NCI-H69 (cell line): ENCODE measurements around the gene CD300LD.
"Not testable (repeated sequence)": the region's sequence is repeated elsewhere in the genome, so short reads cannot be mapped to it uniquely, and the experiment has no call there.

ENCODE experiments used
- DNase-seq: peaks from one replicate; lab custom pipeline; 2025; lab: John Stamatoyannopoulos, UW

CD300LD gene

DNA sequence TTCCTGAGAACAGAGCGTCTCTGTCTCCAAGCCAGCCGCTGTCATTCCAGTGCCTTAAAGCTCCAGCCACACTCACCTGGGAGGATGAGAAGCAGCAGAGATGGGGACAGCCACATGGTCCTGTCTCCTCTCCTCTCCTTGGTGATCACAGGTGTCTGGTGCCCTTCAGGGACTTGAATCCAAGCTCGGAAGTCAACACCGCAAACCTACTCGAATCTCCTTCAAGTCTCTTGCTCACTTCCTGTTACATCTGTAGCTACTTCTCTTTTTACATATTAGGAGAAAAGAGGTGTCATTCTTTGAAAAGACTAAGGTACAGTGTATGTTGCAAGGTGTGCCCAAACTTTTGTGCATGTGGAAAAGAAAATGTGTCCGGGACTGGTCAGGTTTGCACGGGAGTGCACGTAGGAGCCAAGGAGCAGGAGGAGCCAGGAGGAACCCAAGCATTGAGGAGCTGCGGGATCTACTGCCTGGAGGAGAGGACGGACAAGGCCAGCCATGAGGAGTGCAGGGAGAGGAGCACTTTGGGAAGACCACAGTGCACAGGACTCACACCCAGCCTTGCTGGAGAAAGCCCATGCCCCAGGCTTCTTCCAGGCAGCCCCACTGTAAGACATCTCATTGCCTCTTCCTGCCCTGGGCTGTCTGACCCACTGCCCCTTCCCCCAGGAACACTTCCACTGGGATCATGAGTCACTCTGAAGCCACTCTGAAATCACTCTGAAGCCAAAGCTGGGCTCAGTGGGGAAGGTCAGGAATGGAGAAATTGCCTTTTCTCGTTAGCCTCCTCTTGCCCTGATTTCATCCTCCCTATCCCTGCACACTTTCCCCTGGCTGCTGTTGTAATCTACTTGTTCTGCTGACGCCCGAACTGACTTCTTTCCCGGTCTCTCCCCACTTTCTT lies at the start of gene CD300LD:
Gene CD300LD, minus strand, starts transcription at position 197 of the 904 bp plus-strand sequence. Its CDS starts 81 bp downstream, at position 116.
- DNase-seq, result no peak

DNA sequence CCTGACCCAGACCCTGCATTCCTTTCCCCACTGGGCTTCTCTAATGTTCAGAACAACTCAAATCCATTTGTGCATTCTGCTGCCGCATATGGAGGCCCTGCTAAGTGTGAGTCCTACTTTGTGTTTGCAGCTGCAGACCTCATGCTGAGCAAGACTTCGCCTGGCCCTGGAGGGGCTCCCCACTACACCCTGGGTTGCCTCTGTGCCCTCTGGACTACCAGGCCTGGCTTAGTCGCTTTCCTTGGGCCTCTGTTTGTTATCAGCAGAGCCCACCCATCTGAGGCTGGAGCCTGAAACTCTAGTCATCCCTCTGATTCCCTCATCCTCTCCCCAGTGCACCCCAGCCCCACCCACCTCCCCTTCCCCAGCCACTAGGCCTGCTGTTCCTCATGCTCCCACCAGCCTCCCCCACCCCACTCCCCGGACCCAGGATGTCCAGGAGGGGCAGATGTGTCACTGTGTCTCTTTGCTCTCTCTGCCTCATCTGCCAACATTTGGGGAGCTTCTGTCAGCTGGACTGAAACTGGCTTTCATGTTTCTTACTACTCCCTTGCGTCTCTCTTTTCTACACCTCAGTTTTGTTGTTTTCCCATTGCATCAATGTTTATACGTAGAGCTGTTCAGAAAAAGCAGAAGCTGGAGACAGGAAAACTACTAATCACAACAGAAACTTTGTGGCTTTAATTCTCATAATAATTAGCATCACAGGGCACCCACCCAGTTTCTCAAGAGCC lies 49.3 kb upstream of the CD300LD start:
- DNase-seq, result no peak

DNA sequence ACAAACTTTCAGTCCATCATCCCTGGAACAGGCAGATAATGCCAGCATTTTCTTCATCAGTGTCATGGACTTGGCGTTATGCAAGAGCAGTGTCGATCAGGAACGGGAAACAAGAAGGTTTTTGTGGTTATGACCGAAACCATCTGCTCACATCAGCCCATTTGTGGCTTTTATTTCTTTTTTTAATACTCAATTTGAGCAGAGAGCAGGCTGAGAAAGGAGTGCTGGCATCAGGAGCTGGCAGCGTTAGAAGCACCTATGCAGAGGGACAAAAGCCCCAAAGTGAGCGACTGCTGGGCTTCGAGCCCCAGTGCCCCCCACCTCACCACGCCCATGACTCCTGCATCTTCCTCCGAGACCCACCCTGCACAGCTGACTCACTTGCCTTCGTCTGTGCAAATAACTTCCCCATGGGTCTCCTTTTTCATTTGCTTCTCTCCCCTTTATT lies 47.6 kb upstream of the CD300LD start:
- no peak for DNase-seq

DNA sequence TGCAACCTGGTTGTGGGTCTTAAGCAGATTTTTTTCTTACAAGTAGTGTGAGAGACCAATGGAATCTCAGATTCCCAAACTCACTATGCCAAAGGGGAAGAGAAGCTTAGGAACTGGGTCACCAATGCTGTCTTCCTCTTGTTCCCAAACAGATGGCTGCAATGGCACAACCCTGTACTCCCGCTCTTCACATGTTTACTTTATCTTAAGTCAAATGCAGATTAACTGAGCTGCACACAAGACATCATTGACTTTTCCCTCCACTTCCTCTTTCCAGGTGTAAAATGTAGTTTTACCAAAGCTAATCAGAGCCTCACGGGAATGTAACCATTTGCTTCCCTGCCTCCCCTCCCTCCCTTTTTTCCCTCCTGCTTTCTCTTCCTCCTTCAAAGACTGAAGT lies 45.8 kb upstream of the CD300LD start:
- DNase-seq, result no peak

DNA sequence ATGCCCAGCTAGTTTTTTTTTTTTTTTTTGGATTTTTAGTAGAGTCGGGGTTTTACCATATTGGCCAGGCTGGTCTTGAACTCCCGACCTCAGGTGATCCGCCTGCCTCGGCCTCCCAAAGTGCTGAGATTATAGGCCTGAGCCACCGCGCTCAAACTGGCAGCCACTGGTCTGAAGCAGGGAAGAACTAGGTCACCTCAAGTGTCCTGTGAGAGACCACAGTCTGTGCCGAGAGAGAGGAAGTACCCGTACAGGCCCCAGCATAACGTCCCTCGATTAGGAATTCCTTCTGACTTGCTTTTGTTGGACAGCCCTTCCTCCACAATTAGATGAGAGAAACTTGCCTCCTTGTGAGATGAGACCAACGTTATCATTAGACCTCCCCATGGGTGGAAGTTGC lies 45.2 kb upstream of the CD300LD start:
- DNase-seq, result no peak

DNA sequence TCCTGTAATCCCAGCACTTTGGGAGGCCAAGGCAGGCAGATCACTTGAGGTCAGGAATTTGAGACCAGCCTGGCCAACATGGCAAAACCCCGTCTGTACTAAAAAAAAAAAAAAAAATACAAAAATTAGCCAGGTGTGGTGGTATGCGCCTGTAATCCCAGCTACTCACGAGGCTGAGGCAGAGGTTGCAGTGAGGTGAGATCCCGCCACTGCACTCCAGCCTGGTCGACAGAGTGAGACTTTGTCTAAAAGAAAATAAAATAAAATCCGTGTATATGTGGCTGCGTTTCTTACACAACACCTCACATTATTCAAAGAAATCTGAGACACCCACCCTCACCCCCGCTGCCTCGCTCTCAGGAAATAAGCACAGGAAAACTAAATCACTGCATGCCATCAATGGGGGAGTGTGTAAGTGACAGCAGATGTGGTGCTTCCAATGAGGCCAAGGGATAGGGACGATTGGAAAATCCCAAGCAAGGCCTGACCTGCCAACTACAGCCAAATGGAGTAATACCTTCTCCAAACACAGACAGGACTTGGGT lies 44.5 kb upstream of the CD300LD start:
- not testable (repeated sequence) for DNase-seq

DNA sequence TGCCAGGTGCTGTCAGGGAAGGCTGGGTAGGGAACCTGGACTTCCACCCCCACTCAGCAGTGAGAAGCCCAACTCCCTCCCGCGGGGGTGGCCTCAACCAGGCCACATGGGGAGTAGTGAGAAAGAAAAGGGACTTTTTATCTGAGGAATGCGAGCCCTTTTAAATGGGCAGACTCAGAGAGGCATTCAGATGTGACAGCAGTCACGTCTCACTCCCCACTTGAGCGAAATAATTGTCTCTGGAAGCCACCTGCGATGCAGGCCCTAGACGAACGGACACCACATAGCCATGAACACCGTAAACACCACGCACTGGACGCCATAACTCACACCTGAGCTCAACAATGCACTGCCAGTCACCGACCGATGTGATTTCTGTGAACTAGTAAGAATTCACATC lies 43.3 kb upstream of the CD300LD start:
- DNase-seq, result no peak

DNA sequence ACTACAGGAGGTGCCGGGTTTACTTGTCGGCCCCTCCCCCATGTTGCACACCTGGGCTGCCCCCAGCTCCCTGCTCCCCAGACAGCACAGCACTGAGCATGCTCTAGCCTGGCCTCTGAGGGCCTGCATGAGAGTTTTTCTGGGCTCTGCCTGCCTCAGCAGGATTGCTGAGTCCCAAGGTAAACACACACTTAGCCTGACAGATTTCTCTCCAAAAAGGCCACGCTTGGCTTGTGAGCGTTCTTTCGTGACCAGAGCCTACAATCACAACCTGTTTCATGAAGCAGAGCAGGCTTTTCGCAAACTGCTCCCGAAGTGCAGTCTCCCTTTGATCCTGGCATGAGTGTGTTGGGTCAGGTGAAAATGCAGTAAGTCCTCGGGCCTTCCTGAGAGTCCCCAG lies 41.2 kb upstream of the CD300LD start:
- no peak for DNase-seq

DNA sequence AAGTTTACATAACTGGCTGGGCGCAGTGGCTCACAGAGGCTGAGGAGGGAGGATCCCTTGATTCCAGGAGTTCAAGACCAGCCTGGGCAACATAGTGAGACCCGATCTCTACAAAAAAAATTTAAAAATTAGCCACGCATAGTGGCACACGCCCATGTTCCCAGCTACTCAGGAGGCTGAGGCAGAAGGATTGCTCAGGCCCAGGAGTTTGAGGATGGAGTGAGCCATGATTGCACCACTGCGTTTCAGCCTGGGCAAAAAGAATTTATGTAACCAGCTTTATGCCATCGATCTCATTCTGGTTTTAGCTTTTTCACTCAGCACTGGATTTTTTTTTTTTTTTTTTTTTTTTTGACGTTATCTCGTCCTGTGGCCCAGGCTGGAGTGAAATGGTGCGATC lies 40.5 kb upstream of the CD300LD start:
- DNase-seq, result no peak

DNA sequence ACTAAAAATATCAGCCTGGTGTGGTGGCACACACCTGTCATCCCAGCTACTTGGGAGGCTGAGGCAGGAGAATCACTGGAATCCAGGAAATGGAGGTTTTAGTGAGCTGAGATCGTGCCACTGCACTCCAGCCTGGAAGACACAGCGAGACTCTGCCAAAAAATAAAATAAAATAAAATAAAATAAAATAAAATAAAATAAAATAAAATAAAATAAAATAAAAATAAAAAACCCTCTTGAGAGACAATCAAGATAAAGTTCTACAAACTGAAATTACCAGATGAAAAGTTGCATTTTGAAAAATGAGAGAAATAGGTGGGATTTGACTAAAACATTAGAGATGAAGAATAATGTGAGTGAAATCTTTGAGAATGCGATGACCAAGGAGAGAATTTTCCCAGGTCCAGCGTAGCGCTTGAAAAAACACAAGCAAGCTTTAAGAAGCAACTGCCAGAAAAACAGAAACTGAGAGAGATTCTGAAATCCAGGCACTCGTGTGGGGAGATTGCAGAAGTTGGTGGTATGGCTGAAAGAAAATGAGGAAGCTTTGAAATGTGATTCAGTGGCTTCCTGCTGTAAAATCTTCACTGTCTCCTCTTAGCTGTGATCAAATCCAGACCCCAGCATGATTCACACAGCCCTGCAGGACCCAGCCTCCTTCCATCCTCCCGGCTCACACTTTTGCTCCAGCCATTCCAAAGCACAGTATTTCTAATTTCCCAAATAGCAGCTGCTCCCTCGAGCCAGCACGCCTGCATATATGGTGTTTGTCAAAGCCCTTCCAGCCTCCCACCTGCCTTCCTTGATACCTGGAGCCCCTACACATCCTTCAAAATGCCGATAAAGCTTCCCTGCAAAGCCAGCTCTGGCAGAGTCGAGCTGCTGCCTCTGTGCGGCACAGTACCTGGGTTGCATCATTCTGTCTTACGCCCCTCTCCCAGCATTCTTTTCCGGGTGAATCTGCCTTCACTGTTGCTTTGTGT lies 39.7 kb upstream of the CD300LD start:
- no peak for DNase-seq

DNA sequence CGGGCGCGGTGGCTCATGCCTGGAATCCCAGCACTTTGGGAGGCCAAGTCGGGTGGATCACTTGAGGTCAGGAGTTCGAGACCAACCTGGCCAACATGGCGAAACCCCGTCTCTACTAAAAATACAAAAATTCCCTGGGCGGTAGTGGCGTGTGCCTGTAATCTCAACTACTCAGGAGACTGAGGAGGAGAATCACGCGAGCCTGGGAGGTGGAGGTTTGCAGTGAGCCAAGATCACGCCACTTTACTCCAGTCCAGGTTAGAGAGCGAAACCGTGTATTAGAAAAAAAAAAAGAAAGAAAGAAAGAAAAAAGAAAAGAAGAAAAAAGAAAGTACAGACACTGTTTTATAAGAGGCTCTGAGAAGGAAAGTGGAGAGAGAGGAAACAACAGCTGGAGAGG lies 38.2 kb upstream of the CD300LD start:
- not testable (repeated sequence) for DNase-seq

DNA sequence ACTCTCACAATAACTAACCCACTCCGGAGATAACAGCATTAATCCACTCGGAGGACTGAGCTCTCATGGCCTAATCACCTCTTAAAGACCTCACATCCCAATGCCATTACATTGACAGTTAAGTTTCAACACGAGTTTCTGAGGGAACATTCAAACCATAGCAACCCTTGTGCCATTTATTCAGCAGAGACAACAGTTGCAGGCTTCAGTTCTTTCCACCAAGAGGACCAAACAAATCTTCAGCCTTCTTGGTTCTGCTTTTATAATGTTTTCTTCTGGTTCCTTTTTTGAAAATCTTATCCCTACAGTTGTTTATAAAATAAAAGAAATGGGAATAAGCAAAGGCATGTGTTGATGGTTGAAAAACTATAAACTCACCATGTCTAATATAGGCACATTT lies 33.6 kb upstream of the CD300LD start:
- no peak for DNase-seq

DNA sequence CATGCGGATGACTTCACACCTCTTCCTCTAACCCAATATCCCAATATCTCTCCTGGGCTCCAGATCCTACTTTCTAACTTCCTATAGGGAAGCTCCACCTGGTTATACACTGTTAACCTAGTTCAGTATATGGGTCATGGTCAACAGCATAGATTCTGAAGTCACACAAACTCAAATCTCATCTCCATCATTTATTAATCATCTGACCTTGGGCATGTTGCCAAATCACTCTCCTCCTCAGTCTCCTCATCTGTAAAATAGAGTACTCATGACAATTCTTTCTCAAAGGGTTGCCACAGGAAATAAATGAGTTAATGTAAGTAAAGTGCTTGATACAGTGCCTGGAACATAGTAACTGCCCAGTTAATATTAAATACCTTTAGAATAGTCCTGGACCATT lies 32.0 kb upstream of the CD300LD start:
- DNase-seq, result no peak

DNA sequence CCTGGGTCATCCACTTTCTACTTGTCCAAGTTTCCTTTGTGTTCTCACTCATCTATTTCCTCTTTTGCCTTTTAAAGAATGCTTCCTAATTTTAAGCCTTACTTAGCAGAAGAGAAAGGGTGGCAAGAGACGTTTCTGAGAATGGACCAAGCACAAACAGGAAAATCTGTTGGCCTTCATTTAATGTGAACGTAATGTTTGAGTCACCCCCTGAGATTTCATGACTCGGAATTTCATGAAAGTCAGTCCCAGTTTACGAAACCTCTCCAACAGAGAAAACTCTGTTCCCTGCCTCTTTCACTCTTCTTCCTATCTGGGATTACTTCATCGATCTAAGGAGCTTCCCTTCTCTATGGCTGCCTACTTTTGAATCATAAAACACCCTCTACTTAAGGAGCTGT lies 31.6 kb upstream of the CD300LD start, which contains the start of gene CD300E:
Gene CD300E, minus strand, starts transcription at position 46 of the 401 bp plus-strand sequence. CDS start 117 bp downstream, outside the sequence.
- DNase-seq, result no peak

DNA sequence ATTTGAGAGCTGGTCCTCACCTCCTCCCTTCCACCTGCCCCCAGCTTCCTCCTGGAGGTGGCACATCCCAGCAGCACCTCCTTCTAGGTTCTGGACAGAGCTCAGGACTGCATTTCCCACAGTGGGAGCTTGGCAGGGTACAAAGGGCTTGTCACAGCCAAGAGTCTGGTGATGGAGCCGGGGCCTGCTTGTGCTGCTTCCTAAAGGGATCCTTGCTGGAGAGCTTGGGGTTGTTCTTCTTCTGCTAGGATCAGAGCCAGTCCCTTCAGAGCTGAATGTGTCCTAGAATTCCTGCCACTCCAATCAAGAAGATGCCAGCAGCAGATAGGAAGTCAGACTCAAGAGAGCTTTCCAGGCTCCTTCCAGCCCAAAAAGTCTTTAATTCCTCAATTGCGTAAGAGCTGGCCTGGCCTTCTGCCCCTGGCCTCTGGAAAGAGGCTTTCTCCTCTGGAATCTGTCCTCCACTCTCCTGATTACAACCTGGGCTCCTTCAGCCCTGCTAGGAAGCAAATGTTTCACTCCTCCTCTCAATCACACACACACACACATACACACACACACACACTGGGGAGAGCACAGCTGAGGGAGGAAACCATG lies 27.1 kb upstream of the CD300LD start:
- no peak for DNase-seq

DNA sequence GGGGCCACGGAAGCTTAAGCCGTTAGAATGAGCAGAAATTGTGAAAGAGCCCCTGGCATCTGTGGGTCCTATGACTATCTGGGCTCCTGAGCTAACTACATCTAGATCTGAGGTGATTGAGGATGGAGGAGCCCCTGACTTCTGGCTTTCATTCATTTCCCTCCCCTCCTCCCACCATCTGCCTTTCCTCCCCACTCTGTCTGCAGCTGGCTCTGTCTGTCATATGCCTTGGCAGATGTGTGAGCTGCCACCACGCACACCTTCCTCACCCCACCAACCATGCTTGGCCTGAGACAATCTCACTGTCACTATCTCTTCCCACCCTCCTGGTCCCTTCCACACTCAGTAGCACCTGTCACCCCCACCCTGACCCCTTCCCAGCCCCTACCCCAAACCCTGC lies 26.4 kb upstream of the CD300LD start:
- no peak for DNase-seq

DNA sequence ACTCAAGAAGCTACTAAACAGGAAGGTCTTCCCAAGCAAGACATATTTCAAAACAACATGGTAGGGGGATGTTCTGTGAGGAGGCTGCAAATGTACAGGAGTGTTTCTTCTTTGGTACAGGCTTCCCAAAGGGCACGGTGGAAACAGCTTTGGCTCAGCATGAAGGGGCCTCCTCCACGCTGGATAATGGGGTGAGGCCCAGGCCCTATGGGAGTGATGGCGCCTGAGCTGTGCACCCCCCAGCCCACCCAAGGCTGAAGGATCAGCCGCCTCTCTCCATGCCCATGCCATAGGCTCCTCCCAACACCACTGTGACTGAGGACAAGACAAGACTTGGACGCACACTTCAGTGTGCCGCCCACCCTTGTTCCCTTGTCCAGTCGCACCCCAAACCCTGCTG lies 24.6 kb upstream of the CD300LD start:
- no peak for DNase-seq

DNA sequence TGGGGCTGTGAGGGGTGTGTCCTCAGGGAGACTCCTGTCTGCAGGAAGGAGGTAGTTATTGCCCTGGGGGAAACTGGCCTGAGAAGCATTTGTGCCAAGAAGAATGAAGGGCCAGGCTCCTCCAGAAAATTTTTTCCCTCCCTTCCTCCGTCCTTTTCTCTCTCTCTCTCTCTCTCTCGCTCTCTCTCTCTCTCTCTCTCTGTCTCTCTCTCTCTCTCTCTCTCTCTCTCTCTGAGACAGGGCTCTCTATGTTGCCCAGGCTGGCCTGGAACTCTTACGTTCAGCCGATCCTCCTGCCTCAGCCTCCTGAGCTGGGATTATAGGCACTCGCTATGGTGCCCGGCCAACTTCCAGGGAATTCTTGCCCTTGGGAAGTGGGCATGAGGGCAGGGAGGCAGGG lies 20.0 kb upstream of the CD300LD start:
- DNase-seq, result no peak

DNA sequence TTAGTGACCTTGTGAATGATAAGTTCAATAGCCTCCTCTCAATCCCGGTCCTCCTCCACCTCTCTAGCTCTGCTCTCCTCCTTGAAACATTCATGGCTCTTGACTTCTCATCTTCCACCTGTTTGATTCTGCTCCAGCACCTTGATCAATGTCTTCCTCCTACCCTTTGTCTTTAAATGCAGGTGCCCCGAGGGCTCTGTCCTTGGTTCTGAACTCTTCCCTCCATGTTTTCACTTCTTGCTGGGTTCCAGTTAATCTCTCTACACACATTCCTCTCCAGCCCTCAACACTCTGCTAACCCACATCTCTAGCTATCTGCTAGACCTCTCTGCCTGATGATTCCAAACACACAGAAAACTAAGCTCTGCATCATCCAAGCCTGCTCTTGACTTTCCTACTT lies 18.0 kb upstream of the CD300LD start:
- DNase-seq, result no peak

DNA sequence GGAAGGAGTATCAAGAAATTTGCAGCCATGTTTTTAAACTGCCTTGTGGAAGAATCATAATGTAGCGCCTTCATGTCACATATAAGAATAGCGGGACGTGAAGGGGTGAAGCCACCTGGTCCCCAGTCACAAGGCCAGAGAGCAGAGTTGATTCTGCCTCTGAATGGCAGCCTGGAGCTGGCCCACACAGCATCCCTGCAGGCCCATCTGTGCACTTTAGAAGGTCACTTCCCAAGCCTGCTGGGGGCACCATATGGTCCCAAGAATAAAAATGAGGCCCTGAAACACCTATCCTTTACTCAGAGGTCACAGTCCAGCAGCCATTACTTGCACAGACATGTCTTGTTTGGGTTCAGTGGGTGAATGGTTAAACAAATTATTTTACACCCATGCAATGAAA lies 16.4 kb upstream of the CD300LD start:
- peak; percentile 50 for DNase-seq

DNA sequence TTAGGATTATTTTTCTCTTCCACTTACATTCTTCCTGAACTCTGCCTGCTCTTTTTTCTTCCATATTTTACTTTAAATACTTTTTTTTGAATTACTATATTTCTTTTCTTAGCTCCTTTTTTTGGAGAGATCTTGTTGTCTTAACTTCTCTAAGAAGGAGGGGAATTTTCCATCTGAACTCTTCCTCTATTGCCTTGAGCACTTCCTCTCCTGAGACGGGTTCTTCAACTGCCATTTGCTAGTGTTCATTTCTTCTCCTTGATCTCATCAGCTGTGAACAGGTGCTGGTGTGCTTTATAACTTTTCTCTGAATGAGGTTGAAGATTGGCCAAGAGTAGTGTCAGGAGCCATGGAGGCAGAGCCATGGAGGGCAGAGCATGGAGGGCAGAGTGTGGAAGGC lies 15.1 kb upstream of the CD300LD start:
- no peak for DNase-seq
